H9 (cell line): Measurements from ENCODE around the gene PUS3. TPM values are rescaled to one million over a fixed set of nuclear protein-coding genes. Genes with fewer than 3 reads are reported as not detected.
"Not testable (repeated sequence)": the region's sequence is repeated elsewhere in the genome, so short reads cannot be mapped to it uniquely, and the experiment has no call there.

Experiments used
- DNase-seq: peaks from one replicate; pipeline ENCODE4 v3.0.0-alpha.2; 2017
- H2AFZ ChIP-seq: one replicate; pipeline ENCODE4 v1.6.1; 2013; ENCODE audit warnings: mild to moderate bottlenecking, low read length, control low read depth, moderate library complexity
- H2AK5ac ChIP-seq: 2 replicates; pipeline ENCODE4 v1.6.1; 2013; ENCODE audit warnings: low read length, control low read depth, mixed read lengths; ENCODE audit not compliant: insufficient read length
- H2BK120ac ChIP-seq: one replicate; pipeline ENCODE4 v1.6.1; 2013; ENCODE audit warnings: low read depth, mild to moderate bottlenecking, low read length, control low read depth, inconsistent platforms; ENCODE audit not compliant: poor library complexity, severe bottlenecking
- H2BK12ac ChIP-seq: 2 replicates; pipeline ENCODE4 v1.6.1; 2013; ENCODE audit warnings: low read length, control low read depth, mixed read lengths, low read depth; ENCODE audit not compliant: insufficient read length
- H2BK15ac ChIP-seq: 2 replicates; pipeline ENCODE4 v1.6.1; 2013; ENCODE audit warnings: low read depth, low read length, control low read depth
- H2BK20ac ChIP-seq: one replicate; pipeline ENCODE4 v1.6.1; 2013; ENCODE audit warnings: low read depth, mild to moderate bottlenecking, low read length, control low read depth, inconsistent platforms; ENCODE audit not compliant: poor library complexity, severe bottlenecking
- H2BK5ac ChIP-seq: 2 replicates; pipeline ENCODE4 v1.6.1; 2013; ENCODE audit warnings: low read length, control low read depth, mixed read lengths; ENCODE audit not compliant: insufficient read length
- H3K14ac ChIP-seq: 2 replicates; pipeline ENCODE4 v1.6.1; 2013; ENCODE audit warnings: low read length, control low read depth; ENCODE audit not compliant: insufficient read depth
- H3K18ac ChIP-seq: 2 replicates; pipeline ENCODE4 v1.6.1; 2013; ENCODE audit warnings: low read depth, mild to moderate bottlenecking, mixed read lengths, low read length, control low read depth; ENCODE audit not compliant: insufficient read length
- H3K23ac ChIP-seq: 2 replicates; pipeline ENCODE4 v1.6.1; 2013; ENCODE audit warnings: low read length, control low read depth, mixed read lengths, low read depth; ENCODE audit not compliant: insufficient read length
- H3K23me2 ChIP-seq: 2 replicates; pipeline ENCODE4 v1.6.1; 2013; ENCODE audit warnings: low read depth, mild to moderate bottlenecking, mixed read lengths, low read length, control low read depth; ENCODE audit not compliant: insufficient read length, poor library complexity, severe bottlenecking
- H3K27ac ChIP-seq: 2 replicates; pipeline ENCODE4 v1.5.1; 2013; ENCODE audit warnings: low read length, control low read depth, mixed read lengths, low read depth; ENCODE audit not compliant: insufficient read length
- H3K27me3 ChIP-seq: 2 replicates; pipeline ENCODE4 v1.6.1; 2013; ENCODE audit warnings: low read length, control low read depth, inconsistent platforms; ENCODE audit not compliant: insufficient read depth
- H3K4ac ChIP-seq: 2 replicates; pipeline ENCODE4 v1.6.1; 2013; ENCODE audit warnings: low read depth, mild to moderate bottlenecking, control low read depth, inconsistent platforms, low read length, moderate library complexity
- H3K4me1 ChIP-seq: 2 replicates; pipeline ENCODE4 v1.6.1; 2013; ENCODE audit warnings: low read length, control low read depth, inconsistent platforms; ENCODE audit not compliant: insufficient read depth
- H3K4me2 ChIP-seq: 2 replicates; pipeline ENCODE4 v1.6.1; 2013; ENCODE audit warnings: low read length, control low read depth, mixed read lengths; ENCODE audit not compliant: insufficient read length, insufficient read depth
- H3K56ac ChIP-seq: 2 replicates; pipeline ENCODE4 v1.6.1; 2013; ENCODE audit warnings: low read depth, mild to moderate bottlenecking, mixed read lengths, low read length, control low read depth; ENCODE audit not compliant: insufficient read length
- H3K79me1 ChIP-seq: 2 replicates; pipeline ENCODE4 v1.6.1; 2013; ENCODE audit warnings: low read depth, mild to moderate bottlenecking, moderate library complexity, low read length, control low read depth, inconsistent platforms; ENCODE audit not compliant: insufficient read depth, poor library complexity, severe bottlenecking
- H3K79me2 ChIP-seq: 2 replicates; pipeline ENCODE4 v1.6.1; 2013; ENCODE audit warnings: low read length, control low read depth, inconsistent platforms; ENCODE audit not compliant: insufficient read depth
- H3K9ac ChIP-seq: 2 replicates; pipeline ENCODE4 v1.6.1; 2013; ENCODE audit warnings: low read length, control low read depth, mixed read lengths; ENCODE audit not compliant: insufficient read length; ENCODE audit errors: extremely low read depth
- H3K9me3 ChIP-seq: one replicate; pipeline ENCODE4 v1.6.1; 2013; ENCODE audit warnings: low read depth, low read length, inconsistent platforms; ENCODE audit not compliant: control insufficient read depth
- H3T11ph ChIP-seq: one replicate; pipeline ENCODE4 v1.6.1; 2013; ENCODE audit warnings: mild to moderate bottlenecking, low read length, control low read depth, inconsistent platforms
- H4K20me1 ChIP-seq: one replicate; pipeline ENCODE4 v1.6.1; 2013; ENCODE audit not compliant: control insufficient read depth, insufficient read length, insufficient read depth
- H4K5ac ChIP-seq: 2 replicates; pipeline ENCODE4 v1.6.1; 2013; ENCODE audit warnings: low read depth, mild to moderate bottlenecking, mixed read lengths, low read length, control low read depth; ENCODE audit not compliant: insufficient read length
- H4K8ac ChIP-seq: replicated peaks from 2 replicates; pipeline ENCODE4 v1.6.1; 2013; ENCODE audit warnings: low read length, control low read depth, mixed read lengths, low read depth; ENCODE audit not compliant: insufficient read length
- H4K91ac ChIP-seq: 2 replicates; pipeline ENCODE4 v1.6.1; 2013; ENCODE audit warnings: low read depth, mild to moderate bottlenecking, moderate library complexity, mixed read lengths, low read length, control low read depth; ENCODE audit not compliant: insufficient read length
- H3K27ac Mint-ChIP-seq, 3 experiments: 2 replicates in 2 of 3; 3 replicates in 1 of 3; pipeline ENCODE4 v1.8.0; 2020 to 2021; ENCODE audit warnings: mixed read lengths in 3 of 3, mild to moderate bottlenecking in 1 of 3, moderate library complexity in 1 of 3
- H3K27me3 Mint-ChIP-seq: 2 replicates; pipeline ENCODE4 v1.8.0; 2021; ENCODE audit warnings: low read depth, mild to moderate bottlenecking, moderate library complexity, mixed read lengths
- H3K36me3 Mint-ChIP-seq, 3 experiments: 2 replicates in 2 of 3; 3 replicates in 1 of 3; pipeline ENCODE4 v1.8.0; 2020 to 2021; ENCODE audit warnings: low read depth in 3 of 3, mixed read lengths in 3 of 3; ENCODE audit not compliant: insufficient read depth in 1 of 3
- H3K4me1 Mint-ChIP-seq, 2 experiments: 2 replicates each; pipeline ENCODE4 v1.8.0; 2020; ENCODE audit warnings: mixed read lengths in 2 of 2
- H3K4me3 Mint-ChIP-seq, 2 experiments: 2 replicates in 1 of 2; 3 replicates in 1 of 2; pipeline ENCODE4 v1.8.0; 2020 to 2021; ENCODE audit warnings: mild to moderate bottlenecking in 2 of 2, mixed read lengths in 2 of 2, moderate library complexity in 1 of 2
- H3K9me3 Mint-ChIP-seq, 2 experiments: 2 replicates in 1 of 2; 3 replicates in 1 of 2; pipeline ENCODE4 v1.8.0; 2020; ENCODE audit warnings: mild to moderate bottlenecking in 2 of 2, mixed read lengths in 2 of 2, moderate library complexity in 1 of 2
- CTCF ChIP-seq: fragments of 200-600 bp; sonication (generic); conservative IDR thresholded peaks from 3 replicates; pipeline ENCODE4 v1.8.0; 2021; ENCODE audit warnings: antibody characterized with exemption, mild to moderate bottlenecking
- WGBS: extraction: QIAGEN DNeasy Blood & Tissue Kit; methylation state at CpG from one replicate; pipeline ENCODE4 v1.1.7; 2013; ENCODE audit warnings: missing lambda C conversion rate, low lambda C conversion rate, mixed read lengths; ENCODE audit not compliant: insufficient read length; ENCODE audit errors: extremely low coverage; 5-methylcytosine and 5-hydroxymethylcytosine counted together
- total RNA-seq: library from RNA; stranded (reverse); gene quantifications from 2 replicates; pipeline ENCODE4 v1.2.1, GENCODE V29; 2021

PUS3 gene
- total RNA-seq, 1 experiment from 2014 or later: 20.0 TPM

GRCh38 chr11:125869521-125869920, 33.5 kb downstream of the PUS3 start:
- Histone ChIP-seq H4K8ac (no peak overlapping the region), H3K23ac (no peak overlapping the region), H2BK20ac (no peak overlapping the region), H4K91ac (no peak overlapping the region), H3T11ph (no peak overlapping the region), H3K4me1 (no peaks in the 10 kb centered on the region), H3K27ac (no peak overlapping the region), H2BK15ac (no peak overlapping the region), H2BK120ac (no peak overlapping the region), H4K20me1 (no peaks in the 10 kb centered on the region), H3K27me3 (no peaks in the 10 kb centered on the region), H3K9ac (no peak overlapping the region), H3K4ac (no peak overlapping the region), H3K18ac (no peak overlapping the region), H3K56ac (no peak overlapping the region), H3K23me2 (no peaks in the 10 kb centered on the region), H2AK5ac (no peak overlapping the region), H3K79me2 (no peaks in the 10 kb centered on the region; the same call in 1 of the 2 replicates), H3K4me2 (no peak overlapping the region), H3K9me3 (no peaks in the 10 kb centered on the region), H2BK5ac (no peak overlapping the region), H3K14ac (no peak overlapping the region), H4K5ac (no peak overlapping the region), H2BK12ac (no peak overlapping the region), H2AFZ (no peak overlapping the region), H3K79me1 (no peaks in the 10 kb centered on the region)
- peaks cover 14 to 21% of the 10 kb centered on the region in 2 experiments for H3K9me3 Mint-ChIP-seq
- DNase-seq: no peak
- WGBS: no CpG with 5 or more reads among the region's 2 CpGs
- no peak overlapping the region for H3K27ac Mint-ChIP-seq
- peaks cover 5 to 6% (median 5%) of the 10 kb centered on the region in 3 experiments; a peak in 6 of 7 replicates for H3K36me3 Mint-ChIP-seq
- TF ChIP-seq CTCF: 0 out of 3 replicates have a peak, but pooled peaks have one; percentile 19
- H3K4me3 Mint-ChIP-seq: no peak overlapping the region
- peaks cover 2% of the 10 kb centered on the region; the same call in 1 of the 2 replicates for H3K27me3 Mint-ChIP-seq
- peaks cover 9 to 11% of the 10 kb centered on the region in 2 experiments for H3K4me1 Mint-ChIP-seq

GRCh38 chr11:125865354-125865753, 37.7 kb downstream of the PUS3 start:
- H3K79me2 ChIP-seq, H2BK120ac ChIP-seq, H4K5ac ChIP-seq, H3K27me3 Mint-ChIP-seq, H3K18ac ChIP-seq, H3K4ac ChIP-seq, H3K27me3 ChIP-seq, H3K79me1 ChIP-seq, H2BK5ac ChIP-seq, H3K9me3 ChIP-seq, H4K8ac ChIP-seq, H3K4me1 Mint-ChIP-seq, H3K36me3 Mint-ChIP-seq, H2AK5ac ChIP-seq, H3K23me2 ChIP-seq, H3K27ac ChIP-seq, H3K56ac ChIP-seq, H3K9ac ChIP-seq, H3T11ph ChIP-seq, H3K4me3 Mint-ChIP-seq, H3K27ac Mint-ChIP-seq, H3K4me2 ChIP-seq, H3K23ac ChIP-seq, H2AFZ ChIP-seq, DNase-seq, H4K91ac ChIP-seq, H3K14ac ChIP-seq, H3K4me1 ChIP-seq, H2BK15ac ChIP-seq, H2BK20ac ChIP-seq, H2BK12ac ChIP-seq, H4K20me1 ChIP-seq: not testable (repeated sequence)
- H3K9me3 Mint-ChIP-seq: peaks cover 22% of the 10 kb centered on the region in 2 experiments
- WGBS: no CpG with 5 or more reads among the region's 4 CpGs
